Measurements from ENCODE around the gene GNGT2. TPM values are rescaled to one million over a fixed set of nuclear protein-coding genes. Genes with fewer than 3 reads are reported as not detected.
A peak's percentile ranks its signal among the peaks of the same experiment; 100 is the strongest.

The GNGT2 gene
- polyA plus RNA-seq, 3 donors: 16.0 to 25.1 (median 16.7) TPM

- Mint-ChIP-seq H3K27me3 (ENCODE audit: low read depth in 3 of 3) (peaks cover 19 to 32% (median 21%) of the 10 kb centered on the region in 3 donors), H3K36me3 (peaks cover 31 to 49% of the 10 kb centered on the region in 2 donors), H3K9me3 (peaks cover 0 to 11% (median 3%) of the 10 kb centered on the region in 7 donors), H3K4me3 (peak overlapping the region in 1 of 2 donors; percentile 76), H3K27ac (peak overlapping the region; percentile 99 to 100 (median 99)), H3K4me1 (peaks cover 81% of the 10 kb centered on the region)
- WGBS (ENCODE audit: insufficient coverage): 91% methylated on average over 10 of the region's 15 CpGs
- H3K27me3 ChIP-seq (ENCODE audit: control insufficient read depth in 2 of 2, insufficient read depth in 2 of 2, low read length in 2 of 2): peaks cover under 1 to 15% of the 10 kb centered on the region in 2 donors
- intact Hi-C loops (cut with micrococcal nuclease): loop anchor here in 1 of 2 donors (2.0 kb wide), 1 partner anchor 27 kb away; no protein-coding TSS in a partner anchor
- H3K9me3 ChIP-seq (replicated peaks in 1 of 2; ENCODE audit: control insufficient read depth in 1 of 2, insufficient read depth in 1 of 2, low read length in 2 of 2): no peaks in the 10 kb centered on the region
- no peak for DNase-seq
- H3K4me1 ChIP-seq (ENCODE audit: control insufficient read depth in 1 of 2, insufficient read depth in 2 of 2, low read length in 2 of 2): peaks cover 82 to 91% of the 10 kb centered on the region in 2 donors
- TF ChIP-seq CTCF (IDR thresholded peaks at IDR 0.05): peak; percentile 30
- H4K20me1 ChIP-seq (ENCODE audit: insufficient read depth, low read length): peaks cover 3% of the 10 kb centered on the region
- H2AFZ ChIP-seq (ENCODE audit: insufficient read depth, low read depth, low read length, poor library complexity, severe bottlenecking): peak overlapping the region; percentile 48
- H3K79me2 ChIP-seq (ENCODE audit: insufficient read depth, low read length): peaks cover 2% of the 10 kb centered on the region
- peak overlapping the region; percentile 97 to 99 for H3K27ac ChIP-seq (ENCODE audit: low read depth in 1 of 2, low read length in 2 of 2)
- H3K36me3 ChIP-seq (replicated peaks in 1 of 2; ENCODE audit: control insufficient read depth in 1 of 2, insufficient read depth in 2 of 2, low read length in 2 of 2): peaks cover 16 to 23% of the 10 kb centered on the region in 2 donors
- H3K9ac ChIP-seq (ENCODE audit: insufficient read depth, low read length, poor library complexity, severe bottlenecking): peak overlapping the region; percentile 79
- H3K4me3 ChIP-seq (replicated peaks in 1 of 3; ENCODE audit: low read depth in 2 of 3, low read length in 3 of 3): peak overlapping the region in 2 of 3 experiments; percentile 39 to 72
- peak overlapping the region; percentile 67 for H3K4me2 ChIP-seq (replicated peaks; ENCODE audit: extremely low read depth, low read length, poor library complexity, severe bottlenecking)
These were observed 9.6 kb upstream of the GNGT2 start for GRCh38 chr17:49219987-49220386.

GRCh38 chr17:49218941-49219913 lies 8.9 kb upstream of the GNGT2 start:
- Mint-ChIP-seq H3K4me1 (peaks cover 82% of the 10 kb centered on the region), H3K27ac (peak overlapping the region; percentile 99 to 100 (median 99)), H3K4me3 (peak overlapping the region; percentile 67 to 76), H3K36me3 (peaks cover 33 to 52% of the 10 kb centered on the region in 2 donors), H3K27me3 (ENCODE audit: low read depth in 3 of 3) (peaks cover 14 to 24% (median 14%) of the 10 kb centered on the region in 3 donors), H3K9me3 (peaks cover 0 to 8% (median 0%) of the 10 kb centered on the region in 7 donors)
- peak overlapping the region; percentile 97 to 99 for H3K27ac ChIP-seq (ENCODE audit: low read depth in 1 of 2, low read length in 2 of 2)
- H3K4me3 ChIP-seq (replicated peaks in 1 of 3; ENCODE audit: low read depth in 2 of 3, low read length in 3 of 3): peak overlapping the region in 2 of 3 experiments; percentile 39 to 72
- H3K4me1 ChIP-seq (ENCODE audit: control insufficient read depth in 1 of 2, insufficient read depth in 2 of 2, low read length in 2 of 2): peaks cover 82 to 91% of the 10 kb centered on the region in 2 donors
- no peaks in the 10 kb centered on the region for H3K9me3 ChIP-seq (replicated peaks in 1 of 2; ENCODE audit: control insufficient read depth in 1 of 2, insufficient read depth in 1 of 2, low read length in 2 of 2)
- 9% methylated on average over 24 of the region's 37 CpGs for WGBS (ENCODE audit: insufficient coverage)
- DNase-seq: peak; percentile 91 to 95 (median 92)
- TF ChIP-seq CTCF (IDR thresholded peaks at IDR 0.05): peak; percentile 62
- peaks cover 9% of the 10 kb centered on the region for H3K79me2 ChIP-seq (ENCODE audit: insufficient read depth, low read length)
- intact Hi-C loops (cut with micrococcal nuclease): loop anchor here in 1 of 2 donors (2.0 kb wide), 1 partner anchor 26 kb away; no protein-coding TSS in a partner anchor
- peak overlapping the region; percentile 67 for H3K4me2 ChIP-seq (replicated peaks; ENCODE audit: extremely low read depth, low read length, poor library complexity, severe bottlenecking)
- H3K9ac ChIP-seq (ENCODE audit: insufficient read depth, low read length, poor library complexity, severe bottlenecking): peak overlapping the region; percentile 79
- no peaks in the 10 kb centered on the region for H4K20me1 ChIP-seq (ENCODE audit: insufficient read depth, low read length)
- H3K27me3 ChIP-seq (ENCODE audit: control insufficient read depth in 2 of 2, insufficient read depth in 2 of 2, low read length in 2 of 2): peaks cover 0 to 7% of the 10 kb centered on the region in 2 donors
- peaks cover 16 to 23% of the 10 kb centered on the region in 2 donors for H3K36me3 ChIP-seq (replicated peaks in 1 of 2; ENCODE audit: control insufficient read depth in 1 of 2, insufficient read depth in 2 of 2, low read length in 2 of 2)
- H2AFZ ChIP-seq (ENCODE audit: insufficient read depth, low read depth, low read length, poor library complexity, severe bottlenecking): peak overlapping the region; percentile 48
